HepG2 (cell line): ENCODE measurements around the gene TMEM63C. TPM values are rescaled to one million over a fixed set of nuclear protein-coding genes. Genes with fewer than 3 reads are reported as not detected.

Experiments
- ATAC-seq: fragments of 200-7000 bp; cut with Tn5 transposase; 3 replicates; pipeline ENCODE4 v1.9.1; 2020; ENCODE audit warnings: mild to moderate bottlenecking, moderate library complexity
- BruUV-seq: library from RNA; stranded (reverse); fragments of 400-500 nt; replicated peaks from 2 replicates; lab custom pipeline; 2021; lab: Mats Ljungman, UMichigan
- CTCF ChIA-PET: fragments of 300-600 bp; formaldehyde crosslinking; extraction: SDS; loops from one replicate; lab custom pipeline; 2021; ENCODE audit warnings: low total read pairs, inconsistent platforms, low intra/inter-chr PET ratio; lab: Yijun Ruan, JAX
- POLR2A ChIA-PET: fragments of 350-600 bp; sonication (Branson Sonifier 250); formaldehyde crosslinking; loops from one replicate; lab custom pipeline; 2020; ENCODE audit warnings: antibody characterized with exemption, inconsistent platforms; lab: Yijun Ruan, JAX
- DNase-seq: peaks from one replicate; pipeline ENCODE4 v3.0.0-alpha.2; 2015; ENCODE audit warnings: low spot score
- FAIRE-seq: peaks from 3 replicates; lab custom pipeline; 2011; peaks lifted over from hg19 to GRCh38; lab: Jason Lieb, UNC
- H2AFZ ChIP-seq: one replicate; pipeline ENCODE4 v1.6.1; 2011; ENCODE audit warnings: low read length, inconsistent platforms
- H3K27ac ChIP-seq: fragments of 300-600 bp; 3 replicates; pipeline ENCODE4 v1.8.0; 2011; ENCODE audit warnings: mixed run types, mild to moderate bottlenecking, mixed read lengths, low read length, inconsistent platforms; ENCODE audit not compliant: insufficient read depth; ENCODE audit errors: extremely low read length
- H3K27me3 ChIP-seq, 2 experiments: fragments of 200-600 bp in 1 of 2; 2 replicates in 1 of 2; 3 replicates in 1 of 2; pipeline versions ENCODE4 v1.6.0 to v1.8.0; 2011; ENCODE audit warnings: low read length in 2 of 2, mild to moderate bottlenecking in 2 of 2, moderate library complexity in 2 of 2, inconsistent platforms in 1 of 2; ENCODE audit not compliant: insufficient read depth in 2 of 2, control insufficient read depth in 1 of 2
- H3K36me3 ChIP-seq, 2 experiments: fragments of 200-600 bp in 1 of 2; replicated peaks in 1 of 2; 2 replicates in 1 of 2; 3 replicates in 1 of 2; pipeline versions ENCODE4 v1.5.1 to v1.8.0; 2011; ENCODE audit warnings: low read length in 2 of 2, inconsistent platforms in 1 of 2; ENCODE audit not compliant: insufficient read depth in 2 of 2, control insufficient read depth in 1 of 2
- H3K4me1 ChIP-seq: 2 replicates; pipeline ENCODE4 v1.5.1; 2012; ENCODE audit warnings: low read length, inconsistent platforms; ENCODE audit not compliant: insufficient read depth
- H3K4me2 ChIP-seq: 2 replicates; pipeline ENCODE4 v1.6.0; 2011; ENCODE audit warnings: low read depth, low read length, inconsistent platforms
- H3K4me3 ChIP-seq, 3 experiments: fragments of 200-600 bp in 1 of 3; sonication (generic), shearing (Covaris generic) in 1 of 3; replicated peaks in 1 of 3; 2 replicates each; pipeline ENCODE4 v1.5.1; 2011 to 2016; ENCODE audit warnings: low read length in 3 of 3, inconsistent platforms in 2 of 3, low read depth in 2 of 3, mild to moderate bottlenecking in 2 of 3, control low read depth in 1 of 3, mixed read lengths in 1 of 3; ENCODE audit not compliant: insufficient read depth in 1 of 3
- H3K79me2 ChIP-seq: one replicate; pipeline ENCODE4 v1.6.1; 2011; ENCODE audit warnings: low read length, inconsistent platforms; ENCODE audit not compliant: insufficient read depth
- H3K9ac ChIP-seq: 2 replicates; pipeline ENCODE4 v1.6.0; 2011; ENCODE audit warnings: mild to moderate bottlenecking, low read depth, low read length, inconsistent platforms; ENCODE audit not compliant: insufficient read depth
- H3K9me3 ChIP-seq: 2 replicates; pipeline ENCODE4 v1.5.1; 2012; ENCODE audit warnings: mild to moderate bottlenecking, low read length
- H4K20me1 ChIP-seq: 2 replicates; pipeline ENCODE4 v1.6.0; 2011; ENCODE audit warnings: inconsistent platforms, mild to moderate bottlenecking, low read length, moderate library complexity; ENCODE audit not compliant: insufficient read depth
- ERF ChIP-seq: IDR thresholded peaks from 2 replicates; pipeline ENCODE4 v1.6.1; 2018; ENCODE audit warnings: missing biosample characterization, missing genetic modification reagents
- HMG20A ChIP-seq: IDR thresholded peaks from 2 replicates; pipeline ENCODE4 v1.6.1; 2016; ENCODE audit warnings: borderline replicate concordance
- KDM5B ChIP-seq: sonication (generic); formaldehyde crosslinking; IDR thresholded peaks from 2 replicates; pipeline ENCODE4 v1.4.0; 2020; ENCODE audit warnings: missing genetic modification reagents, mild to moderate bottlenecking, borderline replicate concordance
- LCORL ChIP-seq, 2 experiments: fragments of 450-650 bp in 1 of 2; sonication (generic) in 1 of 2; formaldehyde crosslinking in 1 of 2; IDR thresholded peaks; 2 replicates each; pipeline versions ENCODE4 v1.5.0 to v1.6.1; 2017 to 2020; ENCODE audit warnings: antibody characterized with exemption in 1 of 2, missing genetic modification reagents in 1 of 2
- NFYB ChIP-seq: sonication (generic); formaldehyde crosslinking; IDR thresholded peaks from 2 replicates; pipeline ENCODE4 v1.4.0; 2020; ENCODE audit warnings: missing genetic modification reagents
- ZNF317 ChIP-seq: sonication (generic); formaldehyde crosslinking; IDR thresholded peaks from 2 replicates; pipeline ENCODE4 v1.5.0; 2020; ENCODE audit warnings: mild to moderate bottlenecking, missing genetic modification reagents
- ZNF672 ChIP-seq: sonication (generic); formaldehyde crosslinking; IDR thresholded peaks from 2 replicates; pipeline ENCODE4 v1.8.1; 2022; ENCODE audit warnings: missing genetic modification reagents
- ZSCAN12 ChIP-seq: sonication (generic); formaldehyde crosslinking; IDR thresholded peaks from 2 replicates; pipeline ENCODE4 v1.9.0; 2021; ENCODE audit warnings: mild to moderate bottlenecking, missing genetic modification reagents
- ZSCAN20 ChIP-seq: sonication (generic); formaldehyde crosslinking; IDR thresholded peaks from 2 replicates; pipeline ENCODE4 v1.4.0; 2020; ENCODE audit warnings: missing genetic modification reagents, mild to moderate bottlenecking, borderline replicate concordance
- WGBS: methylation state at CpG from one replicate; pipeline ENCODE4 v1.1.6; 2017; ENCODE audit warnings: low lambda C conversion rate; 5-methylcytosine and 5-hydroxymethylcytosine counted together
- in situ Hi-C: cut with HindIII; loops from 2 replicates; pipeline ENCODE4 v1.10.0; 2017; ENCODE audit warnings: low pct_unique_long_range_greater_than_20kb; ENCODE audit not compliant: extremely low pct_ligation_motif_present
- intact Hi-C: fragments of 100-400 bp; cut with micrococcal nuclease; formaldehyde crosslinking; loops from one replicate; pipeline ENCODE4 v1.10.0; 2022; ENCODE audit not compliant: unreplicated experiment
- polyA plus RNA-seq, 8 experiments: library from polyadenylated mRNA; depleted of rRNA in 3 of 8; stranded (reverse) in 7 of 8; unstranded in 1 of 8; fragments of >200 nt; fragmentation: Illumina TruSeq in 4 of 8; extraction: Trizol in 4 of 8; gene quantifications; 2 replicates each; pipeline versions ENCODE4 v1.2.1 to v1.2.3, GENCODE V29; 2011 to 2016; ENCODE audit warnings: low read depth in 4 of 8, missing spikeins in 1 of 8, mixed read lengths in 1 of 8; ENCODE audit not compliant: insufficient read depth in 1 of 8
- total RNA-seq, 5 experiments: library from RNA; depleted of rRNA; stranded (reverse); fragments of >200 nt; fragmentation: Illumina TruSeq; extraction: Trizol; gene quantifications; 2 replicates each; pipeline ENCODE4 v1.2.3, GENCODE V29; 2016; ENCODE audit warnings: low read depth in 1 of 5

The TMEM63C gene
- total and polyA plus RNA-seq, 2 of the 13 experiments (the other 11 are each of a cell fraction or from before 2014, with no cell fraction given) = 0.17 to 0.27 TPM

DNA sequence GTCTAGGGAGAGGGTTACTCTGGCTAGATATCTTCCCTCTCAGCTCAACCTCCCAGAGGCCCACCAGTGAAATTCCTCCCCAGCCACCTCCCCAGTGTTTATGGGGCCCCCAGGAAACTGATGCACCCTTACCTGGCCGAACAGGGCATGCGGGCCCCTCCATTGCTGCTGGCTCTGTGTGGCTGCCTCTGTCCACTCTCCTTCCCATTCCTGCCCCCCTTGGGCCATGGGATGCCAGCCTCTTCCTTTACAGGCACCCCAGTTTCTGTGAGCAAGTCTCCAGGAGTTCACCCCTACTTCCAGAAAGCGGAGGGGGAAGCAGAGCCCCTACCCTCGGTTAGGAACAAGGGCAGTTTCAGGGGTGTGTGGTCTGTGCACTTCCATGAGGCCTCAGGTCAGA is 20.6 kb upstream of the TMEM63C start:
- H3K27ac ChIP-seq = no peak overlapping the region
- no peaks in the 10 kb centered on the region for H3K9me3 ChIP-seq
- no peaks in the 10 kb centered on the region for H3K36me3 ChIP-seq
- BruUV-seq = no TSS peak
- 25% methylated on average over 4 of the region's 4 CpGs for WGBS
- no peak overlapping the region for H2AFZ ChIP-seq
- in situ Hi-C loops = no loop called here
- peaks cover 0 to 13% of the 10 kb centered on the region in 2 experiments; a peak in 1 of 5 replicates for H3K27me3 ChIP-seq
- ChIA-PET POLR2A (no interaction called here), CTCF (no interaction called here)
- no peaks in the 10 kb centered on the region for H3K79me2 ChIP-seq
- H4K20me1 ChIP-seq = no peaks in the 10 kb centered on the region
- intact Hi-C loops = no loop called here
- ATAC-seq (no peak), DNase-seq (no peak), FAIRE-seq (no peak)
- no peak for TF ChIP-seq ZNF672
- no peak for TF ChIP-seq KDM5B (CRISPR knock-in tag)
- no peak for TF ChIP-seq ERF (CRISPR knock-in tag)
- no peak for TF ChIP-seq LCORL (IDR thresholded peaks at IDR 0.05)
- TF ChIP-seq LCORL (CRISPR knock-in tag; IDR thresholded peaks at IDR 0.05) = no peak
- no peak for TF ChIP-seq ZSCAN12 (CRISPR knock-in tag)
- H3K4me2 ChIP-seq = no peak overlapping the region
- H3K4me3 ChIP-seq = no peak overlapping the region
- no peaks in the 10 kb centered on the region for H3K4me1 ChIP-seq
- H3K9ac ChIP-seq = no peak overlapping the region

GRCh38 chr14:77170045-77170444 is 11.6 kb upstream of the TMEM63C start:
- Histone ChIP-seq H4K20me1 (no peaks in the 10 kb centered on the region), H3K27ac (no peak overlapping the region), H3K9me3 (peaks cover 8% of the 10 kb centered on the region), H3K36me3 (no peaks in the 10 kb centered on the region), H3K79me2 (no peaks in the 10 kb centered on the region), H3K27me3 (peaks cover 0 to 3% of the 10 kb centered on the region in 2 experiments; a peak in 2 of 5 replicates), H3K4me1 (no peaks in the 10 kb centered on the region), H2AFZ (no peak overlapping the region), H3K9ac (no peak overlapping the region), H3K4me3 (no peak overlapping the region), H3K4me2 (no peak overlapping the region)
- FAIRE-seq = no peak
- ChIA-PET CTCF (no interaction called here), POLR2A (no interaction called here)
- WGBS = 1% methylated on average over 3 of the region's 3 CpGs
- in situ Hi-C loops (no loop called here), intact Hi-C loops (no loop called here)
- ATAC-seq = no peak
- no peak for DNase-seq
- TF ChIP-seq NFYB (no peak), HMG20A (CRISPR knock-in tag) (no peak), ZNF317 (CRISPR knock-in tag) (peak; percentile 93), ZSCAN20 (CRISPR knock-in tag) (no peak)
- no TSS peak for BruUV-seq
